GM06990 (cell line): Measurements from ENCODE around the gene UXS1.

ENCODE experiments used
- DNase-seq: peaks from one replicate; pipeline ENCODE4 v3.0.0-alpha.2; 2011; ENCODE audit not compliant: insufficient read length; ENCODE audit errors: extremely low read depth
- H3K27me3 ChIP-seq: replicated peaks from 2 replicates; pipeline ENCODE4 v1.6.0; 2011; ENCODE audit warnings: low read length; ENCODE audit not compliant: control insufficient read depth, insufficient read depth
- H3K36me3 ChIP-seq: 2 replicates; pipeline ENCODE4 v1.5.1; 2011; ENCODE audit warnings: low read length; ENCODE audit not compliant: control insufficient read depth, insufficient read depth
- H3K4me3 ChIP-seq: replicated peaks from 2 replicates; pipeline ENCODE4 v1.5.1; 2011; ENCODE audit warnings: low read depth, mild to moderate bottlenecking, control low read depth, low read length
- CTCF ChIP-seq: IDR thresholded peaks from 2 replicates; pipeline ENCODE4 v1.5.1; 2011; ENCODE audit warnings: low read length, control low read depth, mild to moderate bottlenecking, inconsistent platforms; ENCODE audit not compliant: insufficient read depth, poor library complexity, severe bottlenecking

UXS1 gene

GRCh38 chr2:106085181-106085940 is 108.7 kb downstream of the UXS1 start:
- no peaks in the 10 kb centered on the region; the same call in 1 of the 2 replicates for H3K27me3 ChIP-seq
- H3K4me3 ChIP-seq: no peak overlapping the region
- TF ChIP-seq CTCF: peak; percentile 51
- no peak for DNase-seq
- no peaks in the 10 kb centered on the region for H3K36me3 ChIP-seq

- TF ChIP-seq CTCF: no peak
- H3K4me3 ChIP-seq: no peak overlapping the region
- no peaks in the 10 kb centered on the region; the same call in 1 of the 2 replicates for H3K27me3 ChIP-seq
- no peaks in the 10 kb centered on the region for H3K36me3 ChIP-seq
- DNase-seq: no peak
Observed at GRCh38 chr2:106080959-106081358, 113.1 kb downstream of the UXS1 start.

GRCh38 chr2:106078096-106078495 is 116.0 kb downstream of the UXS1 start:
- no peak for TF ChIP-seq CTCF
- Histone ChIP-seq H3K4me3 (no peak overlapping the region), H3K36me3 (no peaks in the 10 kb centered on the region), H3K27me3 (no peaks in the 10 kb centered on the region; the same call in 1 of the 2 replicates)
- DNase-seq: no peak

- DNase-seq: no peak
- no peaks in the 10 kb centered on the region for H3K36me3 ChIP-seq
- no peaks in the 10 kb centered on the region for H3K27me3 ChIP-seq
- no peak overlapping the region for H3K4me3 ChIP-seq
- TF ChIP-seq CTCF: no peak
Observed at GRCh38 chr2:106076941-106077340, 117.2 kb downstream of the UXS1 start.

GRCh38 chr2:106075048-106075447 is 119.1 kb downstream of the UXS1 start:
- Histone ChIP-seq H3K4me3 (no peak overlapping the region), H3K27me3 (no peaks in the 10 kb centered on the region), H3K36me3 (no peaks in the 10 kb centered on the region)
- DNase-seq: no peak
- TF ChIP-seq CTCF: no peak
